ENCODE results near the gene PRKAB2. TPM values are rescaled to one million over a fixed set of nuclear protein-coding genes. Genes with fewer than 3 reads are reported as not detected.

Gene PRKAB2
- total and polyA plus RNA-seq, 2 of the 13 experiments (the other 11 are each of a cell fraction or from before 2014, with no cell fraction given) = 44.0 to 118 TPM

DNA sequence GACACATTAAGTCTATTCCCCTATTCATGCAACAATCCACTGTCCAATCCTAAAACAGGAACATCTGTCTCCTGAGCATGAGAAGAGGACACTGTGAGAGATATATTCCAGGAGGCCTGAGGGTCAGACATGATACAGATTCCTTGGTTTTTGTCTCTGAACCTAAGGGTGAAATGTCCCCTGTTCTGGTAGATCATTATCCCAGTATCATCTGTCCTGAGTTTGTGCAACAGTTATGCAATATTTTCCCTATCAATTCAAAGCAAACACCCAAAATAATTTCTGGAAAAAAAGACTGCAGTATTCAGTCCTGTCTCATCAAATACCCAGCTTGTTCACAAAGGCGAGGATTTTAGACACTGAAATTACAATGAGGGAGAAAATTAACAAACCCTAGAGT is 61.4 kb downstream of the PRKAB2 start (continued):
- no peak for TF ChIP-seq ZBED4 (CRISPR knock-in tag; IDR thresholded peaks at IDR 0.05; ENCODE audit: borderline replicate concordance)
- TF ChIP-seq, protein P1, sequence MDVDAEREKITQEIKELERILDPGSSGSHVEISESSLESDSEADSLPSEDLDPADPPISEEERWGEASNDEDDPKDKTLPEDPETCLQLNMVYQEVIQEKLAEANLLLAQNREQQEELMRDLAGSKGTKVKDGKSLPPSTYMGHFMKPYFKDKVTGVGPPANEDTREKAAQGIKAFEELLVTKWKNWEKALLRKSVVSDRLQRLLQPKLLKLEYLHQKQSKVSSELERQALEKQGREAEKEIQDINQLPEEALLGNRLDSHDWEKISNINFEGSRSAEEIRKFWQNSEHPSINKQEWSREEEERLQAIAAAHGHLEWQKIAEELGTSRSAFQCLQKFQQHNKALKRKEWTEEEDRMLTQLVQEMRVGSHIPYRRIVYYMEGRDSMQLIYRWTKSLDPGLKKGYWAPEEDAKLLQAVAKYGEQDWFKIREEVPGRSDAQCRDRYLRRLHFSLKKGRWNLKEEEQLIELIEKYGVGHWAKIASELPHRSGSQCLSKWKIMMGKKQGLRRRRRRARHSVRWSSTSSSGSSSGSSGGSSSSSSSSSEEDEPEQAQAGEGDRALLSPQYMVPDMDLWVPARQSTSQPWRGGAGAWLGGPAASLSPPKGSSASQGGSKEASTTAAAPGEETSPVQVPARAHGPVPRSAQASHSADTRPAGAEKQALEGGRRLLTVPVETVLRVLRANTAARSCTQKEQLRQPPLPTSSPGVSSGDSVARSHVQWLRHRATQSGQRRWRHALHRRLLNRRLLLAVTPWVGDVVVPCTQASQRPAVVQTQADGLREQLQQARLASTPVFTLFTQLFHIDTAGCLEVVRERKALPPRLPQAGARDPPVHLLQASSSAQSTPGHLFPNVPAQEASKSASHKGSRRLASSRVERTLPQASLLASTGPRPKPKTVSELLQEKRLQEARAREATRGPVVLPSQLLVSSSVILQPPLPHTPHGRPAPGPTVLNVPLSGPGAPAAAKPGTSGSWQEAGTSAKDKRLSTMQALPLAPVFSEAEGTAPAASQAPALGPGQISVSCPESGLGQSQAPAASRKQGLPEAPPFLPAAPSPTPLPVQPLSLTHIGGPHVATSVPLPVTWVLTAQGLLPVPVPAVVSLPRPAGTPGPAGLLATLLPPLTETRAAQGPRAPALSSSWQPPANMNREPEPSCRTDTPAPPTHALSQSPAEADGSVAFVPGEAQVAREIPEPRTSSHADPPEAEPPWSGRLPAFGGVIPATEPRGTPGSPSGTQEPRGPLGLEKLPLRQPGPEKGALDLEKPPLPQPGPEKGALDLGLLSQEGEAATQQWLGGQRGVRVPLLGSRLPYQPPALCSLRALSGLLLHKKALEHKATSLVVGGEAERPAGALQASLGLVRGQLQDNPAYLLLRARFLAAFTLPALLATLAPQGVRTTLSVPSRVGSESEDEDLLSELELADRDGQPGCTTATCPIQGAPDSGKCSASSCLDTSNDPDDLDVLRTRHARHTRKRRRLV (CRISPR knock-in tag; IDR thresholded peaks at IDR 0.05) = no peak
- TF ChIP-seq KLF11 (CRISPR knock-in tag; IDR thresholded peaks at IDR 0.05) = no peak
- no peak for TF ChIP-seq KLF15 (CRISPR knock-in tag; IDR thresholded peaks at IDR 0.05; ENCODE audit: borderline replicate concordance)
- peak; percentile 37; the same call in 1 of the 2 replicates for TF ChIP-seq HNF4A (CRISPR knock-in tag; IDR thresholded peaks at IDR 0.05)
- no peak for TF ChIP-seq ZFP36 (IDR thresholded peaks at IDR 0.05; ENCODE audit: borderline replicate concordance, low read depth, low read length, partially characterized antibody)
- TF ChIP-seq ZFP90 (CRISPR knock-in tag; IDR thresholded peaks at IDR 0.05; ENCODE audit: borderline replicate concordance) = no peak
- no peak for TF ChIP-seq PRDM4 (CRISPR knock-in tag; IDR thresholded peaks at IDR 0.05; ENCODE audit: borderline replicate concordance)
- TF ChIP-seq RELA (CRISPR knock-in tag; IDR thresholded peaks at IDR 0.05) = no peak
- peak; percentile 90 for TF ChIP-seq CEBPG (CRISPR knock-in tag; IDR thresholded peaks at IDR 0.05)
- TF ChIP-seq ZNF20 (CRISPR knock-in tag; IDR thresholded peaks at IDR 0.05) = no peak
- no peak for TF ChIP-seq TCF12 (IDR thresholded peaks at IDR 0.05)
- TF ChIP-seq TCF12 (CRISPR knock-in tag; IDR thresholded peaks at IDR 0.05) = no peak
- no peak for TF ChIP-seq ZNF547 (CRISPR knock-in tag; IDR thresholded peaks at IDR 0.05)
- no peak for TF ChIP-seq SOX6 (IDR thresholded peaks at IDR 0.05)
- peak; percentile 30; the same call in 1 of the 2 replicates for TF ChIP-seq SOX6 (CRISPR knock-in tag; IDR thresholded peaks at IDR 0.05)
- TF ChIP-seq, protein P2, sequence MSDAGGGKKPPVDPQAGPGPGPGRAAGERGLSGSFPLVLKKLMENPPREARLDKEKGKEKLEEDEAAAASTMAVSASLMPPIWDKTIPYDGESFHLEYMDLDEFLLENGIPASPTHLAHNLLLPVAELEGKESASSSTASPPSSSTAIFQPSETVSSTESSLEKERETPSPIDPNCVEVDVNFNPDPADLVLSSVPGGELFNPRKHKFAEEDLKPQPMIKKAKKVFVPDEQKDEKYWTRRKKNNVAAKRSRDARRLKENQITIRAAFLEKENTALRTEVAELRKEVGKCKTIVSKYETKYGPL (CRISPR knock-in tag; IDR thresholded peaks at IDR 0.05) = peak; percentile 71; the same call in 1 of the 2 replicates
- no peak for TF ChIP-seq ZNF605 (CRISPR knock-in tag; IDR thresholded peaks at IDR 0.05)
- TF ChIP-seq ADNP (CRISPR knock-in tag; IDR thresholded peaks at IDR 0.05) = no peak
- no peak for TF ChIP-seq ZBTB7B (CRISPR knock-in tag; IDR thresholded peaks at IDR 0.05)
